Neural progenitor cell (in vitro differentiated cells): ENCODE data around the gene MAGI1. TPM values are rescaled to one million over a fixed set of nuclear protein-coding genes. Genes with fewer than 3 reads are reported as not detected.

ENCODE experiments used
- DNase-seq: peaks from one replicate; pipeline ENCODE4 v3.0.0-alpha.2; 2016; ENCODE audit warnings: low spot score
- H2AFZ ChIP-seq: fragments of 200-600 bp; sonication (generic); replicated peaks from 2 replicates; pipeline ENCODE4 v1.6.1; 2016; ENCODE audit warnings: antibody characterized with exemption
- H3F3A ChIP-seq: fragments of 200-600 bp; sonication (generic); 2 replicates; pipeline ENCODE4 v1.6.1; 2016; ENCODE audit warnings: antibody characterized with exemption, low read depth
- H3K27ac ChIP-seq: fragments of 200-600 bp; sonication (generic); 2 replicates; pipeline ENCODE4 v1.5.1; 2016; ENCODE audit warnings: mild to moderate bottlenecking
- H3K27me3 ChIP-seq: fragments of 200-600 bp; sonication (generic); 2 replicates; pipeline ENCODE4 v1.6.1; 2016; ENCODE audit warnings: mild to moderate bottlenecking, moderate library complexity
- H3K36me3 ChIP-seq: fragments of 200-600 bp; sonication (generic); 2 replicates; pipeline ENCODE4 v1.5.1; 2016
- H3K4me1 ChIP-seq: fragments of 200-600 bp; sonication (generic); 2 replicates; pipeline ENCODE4 v1.6.1; 2016; ENCODE audit warnings: mixed run types
- H3K4me2 ChIP-seq: fragments of 200-600 bp; sonication (generic); 2 replicates; pipeline ENCODE4 v1.6.1; 2016
- H3K4me3 ChIP-seq: fragments of 200-600 bp; sonication (generic); 2 replicates; pipeline ENCODE4 v1.5.1; 2016
- H3K79me2 ChIP-seq: fragments of 200-600 bp; sonication (generic); 2 replicates; pipeline ENCODE4 v1.6.1; 2016; ENCODE audit warnings: low read depth
- H3K9ac ChIP-seq: fragments of 200-600 bp; sonication (generic); 2 replicates; pipeline ENCODE4 v1.6.1; 2016
- H3K9me3 ChIP-seq: fragments of 200-600 bp; sonication (generic); 2 replicates; pipeline ENCODE4 v1.5.1; 2016; ENCODE audit warnings: low read depth
- H4K20me1 ChIP-seq: fragments of 200-600 bp; sonication (generic); 2 replicates; pipeline ENCODE4 v1.6.1; 2016; ENCODE audit warnings: low read depth
- H3K27ac Mint-ChIP-seq: 3 replicates; pipeline ENCODE4 v1.8.0; 2021; ENCODE audit warnings: mixed read lengths
- H3K27me3 Mint-ChIP-seq: 2 replicates; pipeline ENCODE4 v1.8.0; 2022; ENCODE audit warnings: low read depth, mild to moderate bottlenecking, inconsistent platforms, moderate library complexity, mixed read lengths; ENCODE audit not compliant: insufficient read depth
- H3K36me3 Mint-ChIP-seq: 3 replicates; pipeline ENCODE4 v1.8.0; 2021; ENCODE audit warnings: mixed read lengths
- H3K4me1 Mint-ChIP-seq: 3 replicates; pipeline ENCODE4 v1.8.0; 2021; ENCODE audit warnings: mixed read lengths
- H3K4me3 Mint-ChIP-seq: 3 replicates; pipeline ENCODE4 v1.8.0; 2021; ENCODE audit warnings: mild to moderate bottlenecking, moderate library complexity, mixed read lengths
- H3K9me3 Mint-ChIP-seq: 3 replicates; pipeline ENCODE4 v1.8.0; 2020; ENCODE audit warnings: mixed read lengths
- EZH2 ChIP-seq: fragments of 200-600 bp; sonication (generic); IDR thresholded peaks from 2 replicates; pipeline ENCODE4 v1.6.1; 2017; ENCODE audit warnings: antibody characterized with exemption, mild to moderate bottlenecking, moderate library complexity
- EZH2phosphoT487 ChIP-seq: fragments of 200-600 bp; sonication (generic); IDR thresholded peaks from 2 replicates; pipeline ENCODE4 v1.6.1; 2017; ENCODE audit warnings: antibody characterized with exemption
- total RNA-seq: library from RNA; depleted of rRNA; stranded (reverse); fragments of >200 nt; gene quantifications from 2 replicates; pipeline ENCODE4 v1.2.3, GENCODE V29; 2015; ENCODE audit warnings: low replicate concordance
- TF ChIP-seq, protein P1 (sequence below): fragments of 200-600 bp; sonication (generic); IDR thresholded peaks from 2 replicates; pipeline ENCODE4 v1.5.1; 2017; ENCODE audit warnings: antibody characterized with exemption, mild to moderate bottlenecking

Gene MAGI1
- total RNA-seq, 1 donor from 2014 or later = 40.6 TPM

DNA sequence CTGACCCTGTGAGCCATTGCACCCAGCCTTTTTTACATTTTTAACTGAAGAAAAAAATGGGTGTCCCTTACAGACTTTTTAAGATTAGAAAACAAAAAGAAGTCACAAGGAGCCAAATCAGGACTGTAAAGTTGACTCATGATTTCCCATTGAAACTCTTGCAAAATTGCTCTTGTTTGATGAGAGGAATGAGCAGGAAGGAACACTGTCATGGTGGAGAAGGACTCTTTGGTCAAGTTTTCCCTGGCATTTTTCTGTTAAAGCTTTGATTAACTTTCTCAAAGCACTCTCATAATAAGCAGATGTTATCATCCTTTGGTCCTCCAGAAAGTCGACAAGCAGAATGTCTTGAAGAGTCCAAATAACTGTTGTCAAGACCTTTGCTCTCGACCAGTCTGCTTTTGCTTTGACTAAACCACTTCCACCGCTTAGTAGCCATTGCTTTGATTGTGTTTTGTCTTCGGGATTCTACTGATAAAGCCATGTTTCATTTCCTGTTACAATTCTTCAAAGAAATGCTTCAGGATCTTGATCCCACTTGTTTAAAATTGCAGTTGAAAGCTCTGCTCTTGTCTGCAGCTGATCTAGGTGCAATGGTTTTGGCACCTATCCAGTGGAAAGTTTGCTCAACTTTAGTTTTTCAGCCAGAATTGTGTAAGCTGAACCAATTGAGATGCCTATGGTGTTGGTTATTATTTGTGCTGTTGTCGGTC is 369.4 kb downstream of the MAGI1 start:
- Histone ChIP-seq H4K20me1 (peaks cover 3% of the 10 kb centered on the region), H3K27ac (no peak overlapping the region), H3K27me3 (no peaks in the 10 kb centered on the region), H3K4me2 (no peak overlapping the region), H3K36me3 (no peaks in the 10 kb centered on the region), H3K4me3 (no peak overlapping the region), H3K4me1 (peaks cover 13% of the 10 kb centered on the region), H3K9me3 (no peaks in the 10 kb centered on the region), H3K79me2 (no peaks in the 10 kb centered on the region), H3K9ac (no peak overlapping the region), H2AFZ (no peak overlapping the region), H3F3A (peaks cover 5% of the 10 kb centered on the region)
- H3K27me3 Mint-ChIP-seq = no peaks in the 10 kb centered on the region
- peaks cover 23% of the 10 kb centered on the region for H3K4me1 Mint-ChIP-seq
- no peak for TF ChIP-seq EZH2phosphoT487
- TF ChIP-seq, protein P1, sequence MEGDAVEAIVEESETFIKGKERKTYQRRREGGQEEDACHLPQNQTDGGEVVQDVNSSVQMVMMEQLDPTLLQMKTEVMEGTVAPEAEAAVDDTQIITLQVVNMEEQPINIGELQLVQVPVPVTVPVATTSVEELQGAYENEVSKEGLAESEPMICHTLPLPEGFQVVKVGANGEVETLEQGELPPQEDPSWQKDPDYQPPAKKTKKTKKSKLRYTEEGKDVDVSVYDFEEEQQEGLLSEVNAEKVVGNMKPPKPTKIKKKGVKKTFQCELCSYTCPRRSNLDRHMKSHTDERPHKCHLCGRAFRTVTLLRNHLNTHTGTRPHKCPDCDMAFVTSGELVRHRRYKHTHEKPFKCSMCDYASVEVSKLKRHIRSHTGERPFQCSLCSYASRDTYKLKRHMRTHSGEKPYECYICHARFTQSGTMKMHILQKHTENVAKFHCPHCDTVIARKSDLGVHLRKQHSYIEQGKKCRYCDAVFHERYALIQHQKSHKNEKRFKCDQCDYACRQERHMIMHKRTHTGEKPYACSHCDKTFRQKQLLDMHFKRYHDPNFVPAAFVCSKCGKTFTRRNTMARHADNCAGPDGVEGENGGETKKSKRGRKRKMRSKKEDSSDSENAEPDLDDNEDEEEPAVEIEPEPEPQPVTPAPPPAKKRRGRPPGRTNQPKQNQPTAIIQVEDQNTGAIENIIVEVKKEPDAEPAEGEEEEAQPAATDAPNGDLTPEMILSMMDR = no peak
- TF ChIP-seq EZH2 = no peak
- no peak overlapping the region for H3K4me3 Mint-ChIP-seq
- H3K9me3 Mint-ChIP-seq = no peaks in the 10 kb centered on the region
- H3K27ac Mint-ChIP-seq = no peak overlapping the region
- DNase-seq = no peak
- H3K36me3 Mint-ChIP-seq = no peaks in the 10 kb centered on the region

DNA sequence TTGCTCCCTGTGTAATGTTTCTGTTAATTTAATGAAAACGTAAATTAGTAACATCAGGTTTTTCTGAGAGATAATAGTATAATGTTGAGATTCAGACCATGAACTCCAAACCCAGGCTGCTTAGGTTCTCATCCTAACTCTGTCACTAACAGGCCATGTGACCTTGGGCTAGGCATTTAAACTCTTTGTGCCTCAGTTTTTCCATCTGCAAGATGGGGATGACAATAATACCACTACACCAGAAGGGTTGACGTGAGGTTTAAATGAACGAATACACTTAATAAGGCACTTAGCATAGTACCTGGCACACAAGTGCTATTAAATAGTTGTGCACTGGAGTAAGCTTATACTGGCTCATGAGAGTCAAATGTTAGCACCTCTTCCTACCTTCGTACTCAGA is 370.8 kb downstream of the MAGI1 start:
- no peak for DNase-seq
- Histone ChIP-seq H3K27ac (no peak overlapping the region), H3K4me3 (no peak overlapping the region), H3K9me3 (no peaks in the 10 kb centered on the region), H3K27me3 (no peaks in the 10 kb centered on the region), H2AFZ (no peak overlapping the region), H3K4me2 (no peak overlapping the region), H3K36me3 (no peaks in the 10 kb centered on the region), H3K79me2 (no peaks in the 10 kb centered on the region), H4K20me1 (peaks cover 3% of the 10 kb centered on the region), H3K4me1 (no peaks in the 10 kb centered on the region), H3F3A (no peaks in the 10 kb centered on the region), H3K9ac (no peak overlapping the region)
- Mint-ChIP-seq H3K4me1 (peaks cover 19% of the 10 kb centered on the region), H3K36me3 (no peaks in the 10 kb centered on the region), H3K27ac (no peak overlapping the region), H3K4me3 (no peak overlapping the region), H3K9me3 (no peaks in the 10 kb centered on the region), H3K27me3 (no peaks in the 10 kb centered on the region)
- TF ChIP-seq EZH2 = no peak
- TF ChIP-seq EZH2phosphoT487 = no peak
- TF ChIP-seq, protein P1 = no peak

DNA sequence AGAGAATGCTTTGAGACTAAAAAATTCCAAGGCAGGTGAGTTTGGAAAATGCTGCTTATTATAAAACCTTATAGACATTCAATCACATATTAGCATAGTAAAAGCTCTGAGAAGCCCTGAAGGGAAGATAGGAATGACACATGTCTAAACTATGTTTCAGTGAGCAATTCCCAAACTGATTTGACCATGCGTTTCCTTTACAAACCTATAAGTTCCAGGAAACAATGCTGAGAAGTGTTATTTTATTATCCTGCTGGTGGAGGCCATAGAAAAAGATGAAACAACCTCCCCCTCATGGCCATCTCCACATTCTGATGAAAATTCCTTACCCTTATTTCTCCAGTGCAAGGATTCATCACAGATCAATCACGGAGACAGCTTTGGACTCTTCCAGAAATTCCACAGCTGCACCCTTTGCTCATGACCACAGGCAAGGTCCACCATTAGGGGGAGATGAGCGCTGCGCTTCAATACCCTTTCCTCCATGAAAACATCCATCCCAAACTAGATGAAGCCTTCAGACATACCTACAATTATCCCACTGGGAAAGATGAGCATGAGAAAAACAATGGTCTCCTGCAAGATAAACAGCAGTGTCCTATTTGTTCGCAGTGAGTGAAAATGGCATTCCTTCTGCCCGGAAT is 372.1 kb downstream of the MAGI1 start:
- H3K27me3 Mint-ChIP-seq = no peaks in the 10 kb centered on the region
- H3K27ac Mint-ChIP-seq = no peak overlapping the region
- H3K4me1 ChIP-seq = no peaks in the 10 kb centered on the region

More for the DNA sequence above, 372.1 kb downstream of the MAGI1 start:
- no peaks in the 10 kb centered on the region for H3F3A ChIP-seq
- H3K9me3 ChIP-seq = no peaks in the 10 kb centered on the region
- H3K27me3 ChIP-seq = no peaks in the 10 kb centered on the region
- no peak overlapping the region for H3K4me3 ChIP-seq
- H3K9ac ChIP-seq = no peak overlapping the region
- no peaks in the 10 kb centered on the region for H3K36me3 ChIP-seq
- Mint-ChIP-seq H3K36me3 (no peaks in the 10 kb centered on the region), H3K9me3 (no peaks in the 10 kb centered on the region), H3K4me3 (no peak overlapping the region), H3K4me1 (peaks cover 7% of the 10 kb centered on the region)
- DNase-seq = no peak
- TF ChIP-seq, protein P1 = peak; percentile 34
- TF ChIP-seq EZH2 (no peak), EZH2phosphoT487 (no peak)
- H3K79me2 ChIP-seq = no peaks in the 10 kb centered on the region
- no peaks in the 10 kb centered on the region for H4K20me1 ChIP-seq
- no peak overlapping the region for H2AFZ ChIP-seq
- H3K4me2 ChIP-seq = no peak overlapping the region
- H3K27ac ChIP-seq = no peak overlapping the region
